ENCODE measurements around the gene RASGRF1.
"Not testable (repeated sequence)": the region's sequence is repeated elsewhere in the genome, so short reads cannot be mapped to it uniquely, and the experiment has no call there.

Gene RASGRF1

GRCh38 chr15:79006071-79006470 is 84.5 kb downstream of the RASGRF1 start:
- no peak for DNase-seq

GRCh38 chr15:79004336-79004735 is 86.2 kb downstream of the RASGRF1 start:
- DNase-seq = peak; percentile 52

- DNase-seq = no peak
These were observed 86.7 kb downstream of the RASGRF1 start for GRCh38 chr15:79003896-79004295.

- no peak for DNase-seq
These were observed 87.3 kb downstream of the RASGRF1 start for GRCh38 chr15:79003301-79003700.

GRCh38 chr15:79002581-79002980 is 88.0 kb downstream of the RASGRF1 start:
- no peak for DNase-seq

GRCh38 chr15:78999636-79000035 is 90.9 kb downstream of the RASGRF1 start:
- no peak for DNase-seq

- no peak for DNase-seq
These were observed 92.1 kb downstream of the RASGRF1 start for GRCh38 chr15:78998526-78998925.

GRCh38 chr15:78997981-78998499 is 92.5 kb downstream of the RASGRF1 start:
- DNase-seq = no peak

GRCh38 chr15:78996894-78997275 is 93.7 kb downstream of the RASGRF1 start:
- DNase-seq = no peak

- no peak for DNase-seq
These were observed 94.4 kb downstream of the RASGRF1 start for GRCh38 chr15:78995921-78996893.

GRCh38 chr15:78995161-78995560 is 95.4 kb downstream of the RASGRF1 start:
- not testable (repeated sequence) for DNase-seq

- no peak for DNase-seq
These were observed 96.5 kb downstream of the RASGRF1 start for GRCh38 chr15:78993931-78994530.

- DNase-seq = no peak
These were observed 97.2 kb downstream of the RASGRF1 start for GRCh38 chr15:78993257-78993930.

- no peak for DNase-seq
These were observed 97.9 kb downstream of the RASGRF1 start for GRCh38 chr15:78992416-78993256.

GRCh38 chr15:78991879-78992278 is 98.7 kb downstream of the RASGRF1 start:
- no peak for DNase-seq

- no peak for DNase-seq
These were observed 99.1 kb downstream of the RASGRF1 start for GRCh38 chr15:78991476-78991875.

GRCh38 chr15:78990278-78990677 is 100.3 kb downstream of the RASGRF1 start:
- no peak for DNase-seq

- DNase-seq = no peak
These were observed 100.8 kb downstream of the RASGRF1 start for GRCh38 chr15:78989701-78990240.

GRCh38 chr15:78988361-78988911 is 102.1 kb downstream of the RASGRF1 start:
- peak; percentile 74 for DNase-seq

- DNase-seq = no peak
These were observed 102.8 kb downstream of the RASGRF1 start for GRCh38 chr15:78987556-78988360.

Data from CD4-positive, alpha-beta T cell treated with Interleukin-15 for 1 hour (primary cell).